GF-D8 (cell line): ENCODE measurements around the gene SPEM1.

Experiments used
- DNase-seq: peaks from one replicate; lab custom pipeline; 2025; lab: John Stamatoyannopoulos, UW

SPEM1 gene

GRCh38 chr17:7398612-7399011 is 21.5 kb upstream of the SPEM1 start:
- no peak for DNase-seq

- no peak for DNase-seq
Observed at GRCh38 chr17:7403043-7403726, 16.9 kb upstream of the SPEM1 start.

DNA sequence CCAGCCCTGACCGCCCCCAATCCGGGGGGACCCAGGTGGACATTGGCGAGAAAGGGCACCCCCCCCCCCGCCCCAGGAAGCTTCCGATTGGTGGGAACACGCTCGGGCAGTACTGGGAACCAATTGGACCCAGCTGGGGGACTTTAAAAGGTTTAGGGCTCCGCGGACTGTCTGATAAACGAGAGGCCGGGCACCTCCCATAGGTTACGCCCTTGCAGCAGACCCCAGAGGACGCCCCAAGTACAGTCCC is 16.5 kb upstream of the SPEM1 start:
- DNase-seq = no peak

DNA sequence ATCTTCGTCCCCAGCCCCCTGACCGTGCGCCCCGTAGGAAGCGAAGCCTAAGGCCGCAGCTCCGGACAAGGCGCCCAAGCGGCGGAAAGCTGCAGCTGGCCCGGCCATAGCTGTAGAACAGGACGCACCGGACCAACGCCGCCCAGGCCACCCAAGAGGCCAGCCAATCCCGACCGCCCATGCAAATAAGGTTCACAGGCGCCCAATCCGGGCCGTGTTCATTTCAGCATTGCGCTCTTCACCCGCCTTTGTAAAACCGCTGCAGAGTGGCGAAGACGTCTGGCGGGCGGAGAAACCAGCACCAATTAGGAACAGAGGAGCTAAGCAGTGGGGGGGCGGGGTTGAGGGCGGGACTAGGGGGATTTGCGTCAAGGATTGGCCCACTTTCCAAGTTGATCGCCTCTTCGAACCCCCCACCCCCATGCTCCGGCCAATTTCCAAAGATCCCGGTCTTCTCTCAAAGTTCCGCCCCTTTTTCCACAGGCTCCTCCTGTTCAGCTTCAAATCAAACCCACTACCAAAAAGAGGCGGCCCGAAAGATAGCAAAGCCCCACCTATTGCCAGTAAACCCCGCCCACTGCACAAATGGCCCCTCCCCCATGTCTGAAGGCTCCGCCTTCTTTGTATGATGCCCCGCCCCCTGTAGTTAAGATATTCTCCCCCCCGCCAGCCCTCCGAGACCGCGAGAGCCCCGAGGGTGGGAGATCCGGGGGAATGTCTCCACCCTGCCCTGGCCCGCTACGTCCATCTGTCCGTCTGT is 16.0 kb upstream of the SPEM1 start, which contains the start of gene TMEM256:
Gene TMEM256, minus strand, starts transcription at position 121 of the 760 bp plus-strand sequence. Its CDS starts 13 bp downstream, at position 108.
- peak; percentile 82 for DNase-seq

DNA sequence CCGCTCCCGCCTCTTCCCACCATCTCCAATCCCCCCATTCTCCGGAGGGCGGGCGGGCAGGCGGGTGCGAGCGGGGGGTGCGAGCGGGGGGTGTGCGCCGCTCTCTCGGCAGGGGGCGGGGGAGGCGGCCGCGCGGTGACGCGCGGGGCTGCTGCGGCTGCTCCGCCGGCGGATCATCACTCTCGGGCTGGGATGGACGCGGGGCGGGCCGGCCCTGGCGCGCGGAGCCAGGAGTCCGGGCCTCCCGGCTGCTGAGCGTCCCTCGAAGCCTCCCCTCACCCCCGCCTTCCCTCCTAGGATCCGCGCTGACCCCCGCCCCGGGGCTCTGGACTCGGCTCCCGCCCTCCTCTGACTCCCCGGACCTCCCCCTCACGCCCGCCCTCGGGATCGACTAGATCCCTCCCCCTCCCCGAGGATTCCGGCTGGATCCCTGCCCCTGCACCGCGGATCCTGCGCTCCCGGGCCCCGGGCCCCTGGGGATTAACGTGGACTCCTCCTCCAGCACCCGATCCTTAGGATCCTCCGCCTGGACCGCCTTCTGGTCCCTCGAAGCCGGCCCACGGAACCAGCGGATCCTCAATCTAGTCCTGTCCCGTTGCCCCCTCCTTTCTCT is 15.3 kb upstream of the SPEM1 start:
- no peak for DNase-seq

DNA sequence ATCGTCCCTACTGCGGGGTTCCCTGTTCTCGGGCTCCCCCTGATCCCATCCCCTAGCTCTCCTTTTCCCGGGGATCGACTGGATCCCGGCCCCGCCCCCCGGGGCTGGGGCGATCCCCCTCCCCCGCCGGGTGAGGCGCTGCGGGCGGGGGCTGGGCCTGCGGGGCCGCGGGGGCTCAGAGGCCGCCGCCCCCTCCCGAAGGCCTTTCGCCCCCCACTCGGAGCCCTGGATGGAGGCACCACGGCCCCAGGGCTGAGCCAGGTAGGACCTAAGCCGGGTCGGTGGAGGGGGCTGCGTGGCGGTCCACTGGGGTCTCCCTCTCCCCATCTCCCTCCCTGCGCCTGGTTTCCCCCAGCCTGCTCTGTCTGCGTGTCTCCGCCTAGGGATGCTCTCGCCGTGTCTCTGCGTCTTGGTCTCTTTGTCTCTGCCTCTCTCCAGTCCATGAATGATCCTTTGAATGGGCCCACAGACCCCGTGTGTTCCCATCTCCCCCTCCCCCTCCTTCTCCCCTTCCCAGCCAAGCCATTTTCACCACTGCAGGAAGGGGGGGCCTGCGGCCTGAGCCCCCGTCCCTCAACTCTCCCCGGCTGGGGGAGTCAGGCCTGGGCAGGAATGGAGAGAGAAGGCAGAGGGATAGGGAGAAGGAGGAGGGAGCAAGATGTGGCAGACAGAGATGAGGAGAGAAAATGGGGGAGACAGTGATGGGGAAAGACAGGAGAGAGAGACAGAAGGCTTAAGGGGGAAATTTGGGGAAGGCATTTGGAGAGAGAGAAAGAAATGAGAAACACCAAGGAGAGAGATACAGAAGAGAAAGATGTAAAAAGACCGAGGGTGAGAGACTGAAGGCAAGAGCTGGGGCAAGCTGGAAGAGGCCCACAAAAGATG is 14.5 kb upstream of the SPEM1 start:
- DNase-seq = no peak

DNA sequence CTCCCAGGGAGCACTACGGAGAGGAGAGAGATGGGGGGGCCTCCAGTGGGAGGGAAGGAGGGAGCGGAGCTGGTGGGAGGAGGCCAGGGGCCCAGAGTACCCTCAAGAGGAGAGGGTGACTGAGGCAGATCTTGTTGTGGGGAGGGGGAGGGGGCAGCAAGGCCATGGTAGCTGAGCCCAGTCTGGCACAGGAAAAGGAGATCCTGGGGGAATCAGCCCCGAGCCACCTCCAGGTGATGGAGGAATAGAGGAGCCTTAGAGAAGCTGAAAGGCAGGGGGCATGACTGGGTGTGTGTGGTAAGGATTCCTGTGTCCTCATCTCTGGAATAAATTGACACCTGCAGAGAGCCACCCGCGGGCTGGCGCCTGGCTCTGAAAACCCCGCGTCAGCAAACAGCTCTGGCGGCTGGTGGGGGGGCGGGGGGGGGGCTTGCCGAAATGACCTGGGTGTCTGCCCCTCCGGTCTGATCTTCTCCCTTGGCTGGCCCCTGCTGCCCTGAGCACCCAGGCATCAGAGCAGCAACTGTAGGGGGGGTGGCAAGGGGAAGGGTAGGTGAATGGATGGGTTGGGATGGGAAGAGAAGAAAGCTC is 13.8 kb upstream of the SPEM1 start:
- DNase-seq = no peak

DNA sequence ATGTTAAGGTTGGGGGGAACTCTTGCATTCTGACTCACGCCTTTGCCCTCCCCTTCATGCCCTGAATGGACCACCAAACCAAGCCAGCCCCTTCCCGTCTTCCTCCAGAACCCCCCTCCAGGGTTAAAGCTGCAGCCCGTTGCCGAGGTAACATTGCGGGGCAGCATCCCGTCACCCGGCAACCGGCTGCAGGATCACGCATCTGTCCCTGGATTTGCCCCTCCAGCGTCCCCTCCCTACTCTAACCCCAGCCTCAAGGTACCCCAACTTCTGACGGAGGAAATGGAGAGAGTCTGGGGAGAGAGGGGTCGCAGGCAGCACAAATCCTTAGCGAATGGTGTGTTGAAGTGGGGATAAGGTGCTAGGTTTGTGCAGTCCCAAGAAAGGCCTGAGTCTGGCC is 13.0 kb upstream of the SPEM1 start:
- DNase-seq = no peak

GRCh38 chr17:7407485-7408251 is 12.5 kb upstream of the SPEM1 start, which contains the start of gene NLGN2:
NLGN2 (plus strand) TSS chr17:7407845; CDS start chr17:7408256, 411 bp downstream.
- no peak for DNase-seq

- DNase-seq = no peak
Observed at GRCh38 chr17:7408252-7408727, 11.8 kb upstream of the SPEM1 start.

DNA sequence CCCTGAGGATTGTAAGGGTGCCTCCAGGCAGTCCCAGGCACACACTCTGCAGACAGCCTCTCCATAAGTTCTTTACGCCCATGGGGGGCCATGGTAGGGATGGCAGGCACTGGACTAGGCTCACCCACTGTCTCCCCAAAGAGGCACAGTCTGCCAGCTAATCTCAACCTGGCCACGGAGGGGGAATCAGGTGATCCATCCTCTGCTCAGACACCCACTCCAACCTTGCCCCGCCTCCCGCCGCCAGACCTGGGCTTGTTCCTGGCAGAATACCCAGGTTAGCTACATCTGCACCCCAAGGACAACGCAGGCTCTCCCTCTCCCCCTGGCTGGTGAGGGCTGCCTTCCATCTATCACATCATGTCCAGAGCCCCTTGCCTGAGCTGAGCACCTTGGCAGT is 11.3 kb upstream of the SPEM1 start:
- DNase-seq = no peak

DNA sequence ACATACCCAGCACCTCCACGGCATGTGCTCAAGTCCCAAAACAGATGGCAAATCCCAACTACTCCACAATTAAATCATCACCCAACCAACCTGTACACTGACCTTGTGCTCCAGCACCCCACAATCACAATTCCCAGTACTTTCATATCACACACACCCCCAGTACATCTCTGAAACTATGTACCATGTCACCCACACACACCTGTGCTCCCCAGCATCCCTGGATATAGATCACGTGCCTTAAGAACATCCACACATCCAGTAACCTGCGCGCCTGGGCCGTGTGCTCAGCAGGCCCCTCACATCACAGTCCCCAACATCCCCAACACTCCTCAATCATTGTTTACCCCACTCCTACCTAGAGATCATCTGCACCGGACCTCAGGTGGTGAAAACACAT is 10.4 kb upstream of the SPEM1 start:
- DNase-seq = no peak

GRCh38 chr17:7410634-7411426 is 9.3 kb upstream of the SPEM1 start:
- DNase-seq = no peak

GRCh38 chr17:7411427-7411750 is 8.7 kb upstream of the SPEM1 start:
- no peak for DNase-seq

DNA sequence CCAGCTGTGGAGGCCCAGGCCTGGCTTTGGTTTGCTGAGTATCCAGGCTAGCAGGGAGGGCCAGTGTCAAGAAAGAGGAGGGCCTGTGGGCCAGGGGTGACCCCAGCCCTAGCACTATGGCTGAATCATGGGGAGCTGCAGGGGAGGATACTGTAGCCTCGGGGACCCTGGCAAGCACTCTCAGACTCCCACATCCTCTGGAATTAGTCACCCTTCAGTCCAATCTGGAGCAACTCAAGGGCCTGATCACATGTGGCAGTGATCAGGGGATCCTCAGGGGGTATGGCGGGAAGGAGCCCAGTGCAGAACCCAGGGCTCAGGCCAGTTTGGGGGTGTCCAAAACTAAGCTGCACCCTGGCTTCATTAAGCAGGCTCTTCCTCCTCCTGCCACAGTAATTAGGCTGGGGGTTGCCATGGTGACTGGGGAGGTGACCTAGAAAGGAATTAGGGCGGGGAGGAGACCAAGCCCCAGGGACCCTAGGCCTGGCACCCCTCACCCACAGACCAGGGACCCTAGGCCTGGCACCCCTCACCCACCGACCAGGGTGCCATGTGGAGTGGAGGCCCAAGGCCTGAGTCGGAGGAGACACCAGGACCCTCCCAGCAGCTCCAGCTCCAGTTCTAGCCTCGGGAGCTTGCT is 6.7 kb upstream of the SPEM1 start:
- no peak for DNase-seq

DNA sequence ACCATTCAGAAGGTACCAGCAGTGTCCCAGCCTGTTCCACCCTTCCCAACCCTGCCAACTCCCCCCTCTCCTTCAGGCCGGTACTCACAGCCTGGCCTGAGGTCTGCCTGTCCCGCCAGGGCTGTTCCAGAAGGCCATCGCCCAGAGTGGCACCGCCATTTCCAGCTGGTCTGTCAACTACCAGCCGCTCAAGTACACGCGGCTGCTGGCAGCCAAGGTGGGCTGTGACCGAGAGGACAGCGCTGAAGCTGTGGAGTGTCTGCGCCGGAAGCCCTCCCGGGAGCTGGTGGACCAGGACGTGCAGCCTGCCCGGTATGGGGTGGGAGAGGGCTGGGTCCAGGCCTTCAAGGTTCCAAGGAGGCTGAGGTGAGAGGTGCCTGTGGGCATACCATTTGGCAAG is 5.3 kb upstream of the SPEM1 start:
- no peak for DNase-seq

DNA sequence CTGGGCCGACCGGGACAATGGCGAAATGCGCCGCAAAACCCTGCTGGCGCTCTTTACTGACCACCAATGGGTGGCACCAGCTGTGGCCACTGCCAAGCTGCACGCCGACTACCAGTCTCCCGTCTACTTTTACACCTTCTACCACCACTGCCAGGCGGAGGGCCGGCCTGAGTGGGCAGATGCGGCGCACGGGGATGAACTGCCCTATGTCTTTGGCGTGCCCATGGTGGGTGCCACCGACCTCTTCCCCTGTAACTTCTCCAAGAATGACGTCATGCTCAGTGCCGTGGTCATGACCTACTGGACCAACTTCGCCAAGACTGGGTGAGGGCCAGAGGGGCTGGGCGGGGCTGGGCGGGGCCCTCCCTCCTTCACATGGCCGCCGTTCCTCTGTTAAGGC is 4.3 kb upstream of the SPEM1 start:
- DNase-seq = no peak

DNA sequence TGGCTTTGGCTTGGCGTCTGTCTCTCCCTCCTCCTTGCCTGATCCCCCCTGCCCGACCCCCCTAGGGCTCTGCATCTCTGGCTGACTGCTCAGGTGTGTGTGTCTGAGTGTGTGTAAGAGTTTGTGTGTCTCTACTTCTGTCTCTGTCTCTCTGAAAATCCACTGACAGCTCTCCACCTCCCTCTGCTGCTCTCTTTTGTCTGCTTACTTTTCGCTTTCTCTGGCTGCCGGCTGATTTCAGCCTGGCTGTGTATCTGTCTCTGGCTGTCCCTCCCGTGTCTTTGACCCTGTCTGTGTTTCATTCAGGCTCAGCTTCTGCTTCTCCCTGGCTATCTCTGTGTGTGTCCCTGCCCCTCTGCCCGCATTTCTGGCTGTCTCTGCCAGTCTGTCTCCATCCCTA is 3.8 kb upstream of the SPEM1 start:
- no peak for DNase-seq

GRCh38 chr17:7417056-7417655 is 3.0 kb upstream of the SPEM1 start:
- DNase-seq = no peak
